PC-9 (cell line): ENCODE data around the gene IL17D. TPM values are rescaled to one million over a fixed set of nuclear protein-coding genes. Genes with fewer than 3 reads are reported as not detected.

Experiments used
- BruUV-seq: library from RNA; stranded (reverse); fragments of 400-500 nt; replicated peaks from 2 replicates; lab custom pipeline; 2021; lab: Mats Ljungman, UMichigan
- CTCF ChIA-PET: fragments of 300-600 bp; sonication (Branson Sonifier 250); formaldehyde crosslinking; loops from one replicate; lab custom pipeline; 2022; ENCODE audit warnings: antibody characterized with exemption; lab: Charles Lee
- POLR2A ChIA-PET: fragments of 300-600 bp; sonication (Branson Sonifier 250); formaldehyde crosslinking; loops from one replicate; lab custom pipeline; 2022; ENCODE audit warnings: antibody characterized with exemption; ENCODE audit not compliant: unreplicated experiment; lab: Charles Lee
- DNase-seq, 2 experiments: peaks; one replicate each; pipeline versions ENCODE4 v3.0.0 to v3.0.0-alpha.2; 2015 to 2022; ENCODE audit warnings: mixed read lengths in 1 of 2
- H2AFZ ChIP-seq: fragments of 200-600 bp; sonication (generic); 2 replicates; pipeline ENCODE4 v1.8.1; 2017; ENCODE audit warnings: antibody characterized with exemption
- H3F3A ChIP-seq: fragments of 200-600 bp; sonication (generic); 2 replicates; pipeline ENCODE4 v1.8.1; 2017; ENCODE audit warnings: antibody characterized with exemption, mild to moderate bottlenecking, low read depth; ENCODE audit not compliant: insufficient read depth
- H3K27ac ChIP-seq: fragments of 200-600 bp; sonication (generic); 2 replicates; pipeline ENCODE4 v1.6.1; 2016; ENCODE audit warnings: mixed run types
- H3K27me3 ChIP-seq: fragments of 200-600 bp; sonication (generic); 2 replicates; pipeline ENCODE4 v1.6.1; 2016; ENCODE audit warnings: low read depth, mixed run types; ENCODE audit not compliant: insufficient read depth
- H3K36me3 ChIP-seq: fragments of 200-600 bp; sonication (generic); 2 replicates; pipeline ENCODE4 v1.6.1; 2016; ENCODE audit warnings: low read depth, mixed run types
- H3K4me1 ChIP-seq: fragments of 200-600 bp; sonication (generic); replicated peaks from 2 replicates; pipeline ENCODE4 v1.6.1; 2016; ENCODE audit warnings: mixed run types; ENCODE audit not compliant: insufficient read depth
- H3K4me2 ChIP-seq: fragments of 200-600 bp; sonication (generic); 2 replicates; pipeline ENCODE4 v1.6.1; 2017; ENCODE audit warnings: mixed run types
- H3K4me3 ChIP-seq: fragments of 200-600 bp; sonication (generic); 2 replicates; pipeline ENCODE4 v1.6.1; 2016; ENCODE audit warnings: mixed run types
- H3K79me2 ChIP-seq: fragments of 200-600 bp; sonication (generic); 2 replicates; pipeline ENCODE4 v1.6.1; 2017; ENCODE audit warnings: low read depth, mixed run types
- H3K9me2 ChIP-seq: fragments of 200-600 bp; sonication (generic); 2 replicates; pipeline ENCODE4 v1.8.1; 2017; ENCODE audit warnings: mild to moderate bottlenecking; ENCODE audit not compliant: insufficient read depth
- H3K9me3 ChIP-seq: fragments of 200-600 bp; sonication (generic); 2 replicates; pipeline ENCODE4 v1.8.1; 2016; ENCODE audit warnings: low read depth; ENCODE audit not compliant: insufficient read depth
- H4K20me1 ChIP-seq: fragments of 200-600 bp; sonication (generic); 2 replicates; pipeline ENCODE4 v1.8.1; 2017; ENCODE audit not compliant: insufficient read depth
- CTCF ChIP-seq: fragments of 200-600 bp; sonication (generic); conservative IDR thresholded peaks from 2 replicates; pipeline ENCODE4 v1.6.1; 2017; ENCODE audit warnings: mixed run types, antibody characterized with exemption, mild to moderate bottlenecking, moderate library complexity
- EZH2 ChIP-seq: fragments of 200-600 bp; sonication (generic); IDR thresholded peaks from 2 replicates; pipeline ENCODE4 v1.8.0; 2017; ENCODE audit warnings: antibody characterized with exemption, low read depth
- intact Hi-C: fragments of 100-400 bp; cut with micrococcal nuclease; formaldehyde crosslinking; loops from one replicate; pipeline ENCODE4 v1.10.0; 2022; ENCODE audit not compliant: unreplicated experiment
- total RNA-seq: library from RNA; stranded (reverse); gene quantifications from 2 replicates; pipeline ENCODE4 v1.2.3, GENCODE V29; 2021

Gene IL17D
- total RNA-seq, 1 experiment from 2014 or later = 0.37 TPM

- no peaks in the 10 kb centered on the region for H3K27me3 ChIP-seq
- H3K27ac ChIP-seq = no peak overlapping the region
- no peak overlapping the region for H3K4me2 ChIP-seq
- CTCF ChIA-PET = no interaction called here
- no TSS peak for BruUV-seq
- H3K9me2 ChIP-seq = no peaks in the 10 kb centered on the region
- no peaks in the 10 kb centered on the region for H4K20me1 ChIP-seq
- no peaks in the 10 kb centered on the region for H3K9me3 ChIP-seq
- H3K4me3 ChIP-seq = no peak overlapping the region
- H2AFZ ChIP-seq = no peak overlapping the region
- no peaks in the 10 kb centered on the region for H3K79me2 ChIP-seq
- intact Hi-C loops = no loop called here
- TF ChIP-seq CTCF (no peak), EZH2 (no peak)
- POLR2A ChIA-PET = no interaction called here
- no peaks in the 10 kb centered on the region for H3K4me1 ChIP-seq
- DNase-seq = no peak
- H3F3A ChIP-seq = no peaks in the 10 kb centered on the region; the same call in 1 of the 2 replicates
- H3K36me3 ChIP-seq = no peaks in the 10 kb centered on the region
Observed at GRCh38 chr13:20720499-20720898, 17.0 kb downstream of the IL17D start.

- Histone ChIP-seq H3K9me2 (no peaks in the 10 kb centered on the region), H2AFZ (no peak overlapping the region), H3K79me2 (no peaks in the 10 kb centered on the region), H3K36me3 (no peaks in the 10 kb centered on the region), H3F3A (no peaks in the 10 kb centered on the region; the same call in 1 of the 2 replicates), H4K20me1 (no peaks in the 10 kb centered on the region), H3K27me3 (no peaks in the 10 kb centered on the region), H3K4me2 (no peak overlapping the region), H3K4me3 (no peak overlapping the region), H3K27ac (no peak overlapping the region), H3K4me1 (no peaks in the 10 kb centered on the region), H3K9me3 (no peaks in the 10 kb centered on the region)
- intact Hi-C loops = no loop called here
- no TSS peak for BruUV-seq
- POLR2A ChIA-PET = no interaction called here
- CTCF ChIA-PET = no interaction called here
- no peak for TF ChIP-seq EZH2
- TF ChIP-seq CTCF = no peak
- DNase-seq = no peak
Observed at GRCh38 chr13:20721058-20721453, 17.6 kb downstream of the IL17D start.

- Histone ChIP-seq H3F3A (no peaks in the 10 kb centered on the region; the same call in 1 of the 2 replicates), H2AFZ (no peak overlapping the region), H3K27me3 (no peaks in the 10 kb centered on the region), H3K9me3 (no peaks in the 10 kb centered on the region), H3K4me2 (no peak overlapping the region), H3K9me2 (no peaks in the 10 kb centered on the region), H4K20me1 (no peaks in the 10 kb centered on the region), H3K36me3 (no peaks in the 10 kb centered on the region), H3K4me1 (no peaks in the 10 kb centered on the region), H3K79me2 (no peaks in the 10 kb centered on the region), H3K27ac (no peak overlapping the region), H3K4me3 (no peak overlapping the region)
- peak in 1 of 2 experiments; percentile 19 for DNase-seq
- TF ChIP-seq EZH2 (no peak), CTCF (no peak)
- intact Hi-C loops = no loop called here
- ChIA-PET CTCF (no interaction called here), POLR2A (interaction anchor here (0.7 kb wide), 2 partner anchors 108 to 703 kb away, joined by 3 to 5 read pairs; no protein-coding TSS in a partner anchor)
- no TSS peak for BruUV-seq
Observed at GRCh38 chr13:20721454-20722357, 18.2 kb downstream of the IL17D start.
